Measurements from ENCODE around the gene CYP1A2.

- TF ChIP-seq CTCF (IDR thresholded peaks at IDR 0.05; ENCODE audit: low read depth, low read length) (no peak), POLR2A (IDR thresholded peaks at IDR 0.05; ENCODE audit: extremely low read depth, insufficient read length) (no peak), MYC (IDR thresholded peaks at IDR 0.05; ENCODE audit: low read depth, low read length) (no peak)
These were observed 52.8 kb downstream of the CYP1A2 start for GRCh38 chr15:74801311-74801997.

All from NB4 (cell line).